HG03196 (cell line): ENCODE measurements around the gene SNX13.
"Not testable (repeated sequence)": the region's sequence is repeated elsewhere in the genome, so short reads cannot be mapped to it uniquely, and the experiment has no call there.

Source experiments
- ATAC-seq: cut with Tn5 transposase; IDR thresholded peaks from one replicate; pipeline ENCODE4 v1.9.1; 2021; ENCODE audit not compliant: unreplicated experiment

SNX13 gene

DNA sequence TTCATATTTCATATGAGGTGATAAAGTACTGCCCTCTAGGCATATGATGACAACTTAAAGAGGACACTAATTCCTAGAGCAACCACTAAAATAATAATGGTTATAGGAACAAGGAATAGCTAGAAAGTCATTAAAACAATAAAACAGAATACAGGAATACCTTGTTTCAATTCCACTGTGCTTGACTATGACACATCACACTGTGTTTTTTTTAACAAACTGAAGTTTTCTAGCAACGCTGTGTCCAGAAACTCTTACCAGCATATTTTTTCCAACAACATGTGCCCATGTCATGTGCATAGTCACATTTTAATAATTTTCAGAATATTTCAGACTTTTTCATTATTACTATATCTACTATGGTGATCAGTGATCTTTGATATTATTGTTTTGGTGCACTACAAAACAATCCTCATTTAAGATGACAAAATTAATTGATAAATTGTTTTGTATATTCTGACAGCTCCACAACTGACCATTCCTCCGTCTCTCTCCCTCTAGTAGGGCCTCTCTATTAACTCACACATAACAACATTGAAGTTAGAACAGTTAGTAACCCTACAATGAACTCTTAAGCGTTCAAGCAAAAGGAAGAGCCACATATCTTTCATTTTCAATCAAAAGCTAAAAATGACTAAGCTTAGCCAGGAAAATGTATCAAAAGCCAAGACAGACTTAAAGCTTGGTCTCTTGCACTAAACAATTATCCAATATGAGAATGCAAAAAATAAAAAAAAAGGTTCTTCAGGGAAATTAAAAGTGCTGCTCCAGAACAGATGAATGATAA, 85.8 kb downstream of the SNX13 start:
- no peak for ATAC-seq

GRCh38 chr7:17852361-17852760, 87.9 kb downstream of the SNX13 start:
- ATAC-seq: no peak

GRCh38 chr7:17849504-17849903, 90.8 kb downstream of the SNX13 start:
- no peak for ATAC-seq

DNA sequence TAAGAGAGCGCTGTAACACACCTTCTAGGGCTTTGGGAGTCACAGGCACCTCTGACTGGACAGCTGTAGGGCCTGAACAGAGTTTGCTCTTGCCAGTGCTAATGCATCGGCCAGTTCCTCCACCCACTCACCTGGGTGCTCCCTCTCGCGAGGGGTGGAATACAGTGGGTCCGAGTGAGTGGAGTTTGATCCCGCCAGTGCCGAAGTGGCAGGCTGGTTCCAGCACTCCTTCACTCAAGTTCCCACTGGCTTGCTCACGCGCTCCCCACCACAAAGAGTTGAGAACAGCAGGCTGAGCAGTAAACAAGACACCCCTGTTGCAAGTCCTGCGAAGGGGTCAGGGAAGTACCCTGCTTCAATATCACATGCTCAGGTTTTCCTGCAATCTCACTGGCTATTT, 91.8 kb downstream of the SNX13 start:
- ATAC-seq: no peak

- ATAC-seq: no peak
These were observed 93.4 kb downstream of the SNX13 start for GRCh38 chr7:17846935-17847334.

- ATAC-seq: no peak
These were observed 95.1 kb downstream of the SNX13 start for GRCh38 chr7:17845197-17845547.

DNA sequence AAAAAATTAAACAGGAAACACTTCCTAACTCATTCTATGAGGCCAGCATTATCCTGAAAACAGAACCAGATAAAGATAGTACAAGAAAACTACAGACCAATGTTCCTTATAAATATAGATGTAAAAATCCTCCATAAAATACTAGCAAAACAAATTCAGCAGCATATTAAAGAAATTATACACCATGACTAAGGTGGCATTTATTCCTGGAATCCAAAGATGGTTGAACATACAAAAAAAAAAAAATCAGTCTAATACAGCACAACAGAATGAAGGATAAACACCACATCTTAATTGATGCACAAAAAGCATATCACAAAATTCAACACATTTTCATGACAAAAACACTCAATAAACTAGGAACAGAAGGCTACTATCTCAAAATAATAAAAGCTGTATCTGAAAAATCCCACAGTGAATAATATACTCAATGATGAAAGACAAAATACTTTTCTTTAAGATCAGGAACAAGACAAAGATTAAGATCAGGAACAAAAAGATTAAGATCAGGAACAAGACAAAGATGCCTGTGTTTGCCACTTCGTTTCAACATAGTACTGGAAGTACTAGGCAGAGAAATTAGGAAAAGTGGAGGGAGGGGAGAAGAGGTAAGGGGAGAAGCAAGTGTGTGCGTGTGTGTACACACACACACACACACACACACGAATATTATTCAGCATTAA, 95.6 kb downstream of the SNX13 start:
- ATAC-seq: no peak

DNA sequence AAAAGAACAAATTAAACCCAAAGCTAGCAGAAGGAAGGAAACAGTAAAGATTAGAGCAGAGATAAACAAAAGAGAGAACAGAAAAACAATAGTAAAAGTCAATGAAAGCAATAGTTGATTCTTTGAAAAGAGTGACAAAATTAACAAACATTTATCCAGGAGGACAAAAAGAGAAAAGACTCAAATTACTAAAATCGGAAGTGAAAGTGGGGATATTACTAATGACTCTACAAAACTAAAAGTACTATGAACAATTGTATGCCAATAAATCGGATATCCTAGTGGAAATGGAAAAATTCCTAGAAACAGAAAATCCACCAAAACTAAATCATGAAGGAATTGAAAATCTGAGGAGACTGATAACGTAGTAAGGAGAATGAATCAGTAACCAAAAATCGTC, 96.3 kb downstream of the SNX13 start:
- no peak for ATAC-seq

DNA sequence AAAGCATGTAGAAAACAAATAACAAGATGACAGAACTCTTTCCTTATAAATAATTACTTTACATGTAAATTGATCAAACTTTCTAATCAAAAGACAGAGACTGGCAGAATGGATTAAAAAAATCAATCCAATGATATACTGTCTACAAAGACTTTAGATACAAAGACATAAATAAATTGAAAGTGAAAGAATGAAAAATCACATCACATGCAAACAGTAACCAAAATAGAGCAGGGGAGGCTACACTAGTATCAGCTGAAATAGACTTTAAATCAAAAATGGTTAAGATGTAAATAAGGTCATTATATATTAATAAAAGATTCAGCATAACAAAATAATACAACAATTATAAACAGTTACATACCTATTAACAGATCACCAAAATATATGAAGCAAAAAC, 97.3 kb downstream of the SNX13 start:
- ATAC-seq: no peak

DNA sequence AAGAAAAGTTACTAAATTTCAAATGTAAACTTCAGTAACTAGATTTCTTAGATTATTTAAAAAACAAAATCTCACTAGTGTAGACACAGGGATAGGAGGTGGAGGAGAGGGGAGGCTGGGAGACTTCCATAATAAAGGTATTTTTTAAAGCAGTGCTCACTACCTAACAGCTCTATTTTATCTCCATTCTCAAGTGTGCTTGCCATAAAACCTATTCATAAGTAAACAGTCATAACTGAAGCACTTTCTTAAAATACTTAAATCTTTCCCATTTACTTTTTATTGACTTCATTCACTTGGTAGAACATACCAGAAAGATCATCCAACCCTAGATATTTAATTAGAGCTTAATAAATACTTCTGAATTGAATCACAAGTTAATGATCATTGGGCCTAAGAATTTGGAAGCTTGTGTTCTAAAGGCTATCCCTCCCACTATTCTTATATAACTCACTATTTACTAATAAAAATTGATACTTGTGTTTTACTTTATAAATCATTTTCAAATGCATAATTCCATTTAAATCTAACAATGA, 107.4 kb downstream of the SNX13 start:
- ATAC-seq: no peak

GRCh38 chr7:17832242-17832641, 108.1 kb downstream of the SNX13 start:
- ATAC-seq: no peak

- ATAC-seq: no peak
These were observed 110.1 kb downstream of the SNX13 start for GRCh38 chr7:17830206-17830605.

DNA sequence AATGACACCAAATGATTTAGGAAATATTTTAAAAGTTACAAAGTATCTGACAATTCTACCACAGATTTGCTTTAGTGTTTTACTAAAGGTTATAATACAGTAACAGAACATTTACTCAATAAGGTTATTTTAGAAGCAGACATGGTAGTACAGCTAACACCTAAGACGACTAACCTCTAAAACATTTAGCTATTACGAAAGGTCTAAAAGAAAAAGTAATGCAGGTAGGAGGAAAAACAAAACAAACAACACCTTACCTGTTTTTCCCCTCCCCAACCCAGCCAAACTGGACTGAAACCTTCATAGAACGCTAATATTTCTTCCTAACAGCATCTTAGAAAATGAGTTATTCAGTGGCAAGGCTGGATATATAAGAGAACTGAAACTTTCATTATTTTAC, 111.3 kb downstream of the SNX13 start:
- ATAC-seq: no peak

- no peak for ATAC-seq
These were observed 117.6 kb downstream of the SNX13 start for GRCh38 chr7:17822547-17823173.

DNA sequence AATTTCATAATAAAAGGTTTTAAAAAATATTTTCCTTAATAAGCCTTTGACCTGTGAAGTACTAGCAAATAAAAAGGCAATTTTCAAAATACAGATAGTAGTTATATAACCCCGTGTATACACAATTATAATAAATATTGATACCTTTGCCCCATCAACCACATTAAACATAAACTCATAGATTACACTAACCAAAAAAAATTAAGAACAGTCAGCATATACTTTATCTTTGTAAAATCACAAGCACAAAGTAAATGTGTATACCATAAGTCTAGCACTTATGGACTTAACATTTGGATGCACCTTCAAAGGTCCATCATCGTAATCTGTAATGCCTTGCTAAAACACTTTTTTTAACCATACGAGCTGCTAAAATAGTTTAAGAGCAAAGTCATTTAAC, 123.4 kb downstream of the SNX13 start:
- no peak for ATAC-seq

DNA sequence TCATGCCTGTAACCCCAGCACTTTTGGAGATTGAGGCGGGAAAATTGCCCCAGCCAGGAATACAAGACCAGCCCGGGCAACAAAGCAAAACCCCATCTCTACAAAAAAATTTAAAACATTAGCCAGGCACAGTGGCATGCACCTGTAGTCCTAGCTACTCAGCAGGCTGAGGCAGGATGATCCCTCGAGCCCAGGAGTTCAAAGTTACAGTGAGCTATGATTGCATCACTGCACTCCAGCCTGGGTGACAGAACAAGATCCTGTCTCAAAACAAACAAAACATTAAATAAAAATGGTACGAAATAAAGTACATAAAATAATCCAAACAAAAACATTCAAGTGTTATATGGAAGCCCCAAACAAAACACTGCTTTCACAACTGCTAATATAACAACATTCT, 125.0 kb downstream of the SNX13 start:
- no peak for ATAC-seq

- ATAC-seq: no peak
These were observed 126.2 kb downstream of the SNX13 start for GRCh38 chr7:17814058-17814457.

DNA sequence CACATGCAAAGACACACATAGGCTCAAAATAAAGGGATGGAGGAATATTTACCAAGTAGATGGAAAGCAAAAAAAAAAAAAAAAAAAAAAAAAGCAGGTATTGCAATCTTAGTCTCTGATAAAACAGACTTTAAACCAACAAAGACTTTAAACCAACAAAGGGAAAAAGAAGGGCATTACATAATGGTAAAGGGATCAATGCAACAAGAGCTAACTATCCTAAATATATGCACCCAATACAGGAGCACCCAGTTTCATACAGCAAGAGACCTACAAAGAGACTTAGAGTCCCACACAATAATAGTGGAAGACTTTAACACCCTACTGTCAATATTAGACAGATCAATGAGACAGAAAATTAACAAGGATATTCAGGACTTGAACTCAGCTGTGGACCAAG, 131.1 kb downstream of the SNX13 start:
- not testable (repeated sequence) for ATAC-seq

DNA sequence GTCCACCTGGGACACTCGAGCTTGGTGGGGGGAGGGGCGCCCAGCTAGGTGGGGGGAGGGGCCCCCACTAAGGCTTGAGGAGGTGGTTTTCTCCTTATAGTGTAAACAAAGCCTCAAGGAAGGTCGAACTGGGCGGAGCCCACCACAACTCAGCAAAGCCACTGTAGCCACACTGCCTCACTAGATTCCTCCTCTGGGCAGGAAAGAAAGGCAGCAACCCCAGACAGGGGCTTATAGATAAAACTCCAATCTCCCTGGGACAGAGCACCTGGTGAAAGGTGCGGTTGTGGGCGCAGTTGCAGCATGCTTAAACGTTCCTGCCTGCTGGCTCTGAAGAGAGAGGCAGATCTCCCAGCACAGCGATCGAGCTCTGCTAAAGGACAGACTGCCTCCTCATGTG, 133.1 kb downstream of the SNX13 start:
- ATAC-seq: no peak

GRCh38 chr7:17806631-17807030, 133.7 kb downstream of the SNX13 start:
- no peak for ATAC-seq

DNA sequence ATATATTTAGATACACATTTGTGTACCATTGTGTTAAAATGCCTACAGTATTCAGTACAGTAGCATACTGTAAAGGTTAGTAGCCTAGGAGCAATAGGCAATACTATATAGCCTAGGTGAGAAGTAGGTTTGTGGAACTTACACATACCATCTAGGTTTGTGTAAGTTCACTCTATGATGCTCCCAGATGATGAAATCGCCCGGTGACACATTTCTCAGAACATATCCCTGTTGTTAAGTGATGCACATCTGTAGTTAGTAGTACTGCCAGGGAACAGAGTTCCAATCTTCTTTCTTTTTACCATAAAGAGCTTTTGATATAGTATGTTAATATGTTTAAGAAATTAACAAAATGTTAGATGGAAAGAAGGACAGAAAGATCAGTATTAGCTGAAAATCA, 138.2 kb downstream of the SNX13 start:
- ATAC-seq: no peak
